HG03060 (cell line): ENCODE data around the gene PCAT7.
"Not testable (repeated sequence)": the region's sequence is repeated elsewhere in the genome, so short reads cannot be mapped to it uniquely, and the experiment has no call there.

Experiments used
- ATAC-seq: cut with Tn5 transposase; IDR thresholded peaks from one replicate; pipeline ENCODE4 v1.9.1; 2021; ENCODE audit warnings: low read depth, moderate number of reproducible peaks; ENCODE audit not compliant: unreplicated experiment

PCAT7 gene

DNA sequence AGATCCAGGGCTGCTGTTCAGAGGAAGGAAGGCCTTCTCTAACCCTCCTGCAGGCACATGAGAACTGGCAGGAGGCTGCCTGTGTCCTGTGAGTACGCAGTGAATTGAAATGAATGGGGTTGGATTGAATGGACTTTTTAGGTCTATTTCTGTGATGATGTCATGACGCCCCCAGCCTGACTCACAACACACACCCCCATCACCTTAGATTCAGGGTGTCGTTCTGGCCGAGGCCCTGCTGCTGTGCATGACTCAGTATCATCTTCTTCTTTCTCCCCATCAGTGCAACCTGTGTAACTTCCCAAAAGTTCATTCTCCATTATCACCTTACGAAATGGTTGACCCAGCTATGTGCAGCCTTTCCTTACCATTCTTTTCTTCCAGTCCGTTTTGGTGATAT, 5.4 kb downstream of the PCAT7 start:
- ATAC-seq: no peak

DNA sequence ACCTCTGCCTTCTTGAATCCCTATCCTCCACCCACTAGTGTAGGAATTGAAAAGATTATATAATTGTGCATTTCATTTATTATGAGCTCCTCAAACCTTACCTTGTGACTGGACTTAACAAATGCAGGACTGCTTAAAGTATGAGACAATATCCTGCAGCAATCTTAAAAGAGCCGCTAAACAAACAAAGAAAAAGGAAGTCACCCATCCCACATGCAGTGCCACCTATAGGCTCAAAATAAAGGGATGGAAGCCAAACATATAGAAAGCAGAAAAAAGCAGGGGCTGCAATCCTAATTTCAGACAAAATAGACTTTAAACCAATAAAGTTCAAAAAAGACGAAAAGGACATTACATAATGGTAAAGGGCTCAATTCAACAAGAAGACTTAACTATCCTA, 8.7 kb downstream of the PCAT7 start:
- no peak for ATAC-seq

DNA sequence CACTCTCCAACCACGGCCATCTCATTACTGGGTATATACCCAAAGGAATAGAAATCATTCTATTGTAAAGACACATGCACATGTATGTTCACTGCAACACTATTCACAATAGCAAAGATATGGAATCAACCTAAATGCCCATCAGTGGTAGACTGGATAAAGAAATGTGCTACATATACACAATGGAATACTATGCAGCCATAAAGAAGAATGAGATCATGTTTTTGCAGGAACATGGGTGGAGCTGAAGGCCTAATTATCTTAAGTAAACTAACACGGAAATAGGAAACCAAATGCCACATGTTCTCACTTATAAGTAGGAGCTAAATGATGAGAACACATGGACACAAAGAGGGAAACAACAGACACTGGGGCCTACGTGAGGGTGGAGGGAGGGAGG, 9.4 kb downstream of the PCAT7 start:
- ATAC-seq: not testable (repeated sequence)

- no peak for ATAC-seq
Measured at GRCh38 chr9:94566550-94566949, 11.7 kb downstream of the PCAT7 start.

DNA sequence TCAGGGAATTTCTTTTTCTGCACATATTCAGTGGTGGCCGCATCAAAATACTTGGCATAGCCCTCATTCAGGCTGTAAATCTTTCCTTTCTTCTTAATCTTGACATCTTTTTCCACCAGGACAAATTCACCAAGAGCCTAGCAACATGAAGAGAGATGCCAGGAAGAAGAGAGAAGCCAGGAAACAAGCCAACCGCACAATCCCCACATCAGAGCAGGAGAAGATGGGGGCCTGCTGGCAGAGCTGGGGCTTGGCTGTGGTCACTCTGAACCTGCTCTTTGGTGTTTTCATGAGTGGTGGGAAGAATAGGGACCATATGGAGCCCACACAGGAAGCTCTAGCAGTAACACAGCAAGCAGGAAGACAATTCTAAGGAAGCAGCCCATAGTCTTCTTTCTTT, 12.4 kb downstream of the PCAT7 start:
- ATAC-seq: no peak

GRCh38 chr9:94568250-94568889, 13.5 kb downstream of the PCAT7 start:
- ATAC-seq: no peak

DNA sequence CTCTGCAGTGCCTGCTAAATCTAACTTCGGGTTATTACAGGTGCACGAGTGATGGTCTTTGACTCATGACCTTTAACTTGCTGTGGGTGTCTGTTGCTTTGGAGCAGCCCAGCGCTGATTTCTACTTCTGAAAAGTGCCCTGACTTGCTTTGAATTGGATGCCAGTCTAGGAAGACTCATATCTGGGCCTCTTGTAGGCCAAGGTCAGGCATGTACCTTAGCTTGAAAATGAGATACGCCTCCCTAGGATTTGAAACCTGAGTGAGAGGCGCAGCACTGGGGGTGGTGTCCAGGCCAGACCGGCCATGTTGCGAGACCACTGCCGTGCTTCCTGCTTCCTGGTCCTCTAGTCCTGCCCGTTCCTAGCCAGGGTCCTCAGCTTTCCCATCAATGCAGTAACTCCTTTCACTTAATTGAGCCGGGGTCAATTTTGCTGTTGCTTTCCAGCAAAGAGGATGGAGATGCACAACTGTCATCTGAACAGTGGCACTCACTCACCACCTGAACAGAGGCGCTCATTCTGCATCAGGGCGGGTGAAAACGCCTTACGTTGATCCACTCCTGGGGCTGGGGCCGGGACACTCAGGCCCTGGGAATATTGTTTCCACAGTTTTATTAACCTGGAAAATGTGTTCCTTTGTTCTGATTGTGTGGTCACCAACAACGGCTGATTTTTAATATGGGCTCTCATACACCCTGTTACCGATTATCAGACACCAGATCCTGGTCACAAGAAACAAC, 14.3 kb downstream of the PCAT7 start:
- no peak for ATAC-seq

DNA sequence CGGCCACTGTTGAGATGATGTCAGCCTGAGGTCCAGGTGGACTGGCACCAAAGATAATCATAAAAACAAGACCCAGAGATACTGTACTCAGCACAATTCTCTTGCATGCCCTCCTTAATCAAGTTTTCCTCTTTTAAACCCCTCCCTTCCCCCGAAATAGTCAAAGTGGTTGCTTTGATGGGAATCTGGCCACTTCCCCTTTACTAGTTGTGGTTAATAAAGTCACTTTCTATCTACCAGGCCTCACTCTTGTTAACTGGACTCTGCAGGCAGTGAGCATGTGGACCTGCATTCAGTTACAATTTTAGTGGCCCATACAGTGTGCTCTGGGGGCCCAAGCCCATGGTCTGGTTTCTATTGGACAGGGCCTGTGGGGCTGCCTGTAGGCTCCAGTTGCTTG, 21.2 kb downstream of the PCAT7 start:
- no peak for ATAC-seq

DNA sequence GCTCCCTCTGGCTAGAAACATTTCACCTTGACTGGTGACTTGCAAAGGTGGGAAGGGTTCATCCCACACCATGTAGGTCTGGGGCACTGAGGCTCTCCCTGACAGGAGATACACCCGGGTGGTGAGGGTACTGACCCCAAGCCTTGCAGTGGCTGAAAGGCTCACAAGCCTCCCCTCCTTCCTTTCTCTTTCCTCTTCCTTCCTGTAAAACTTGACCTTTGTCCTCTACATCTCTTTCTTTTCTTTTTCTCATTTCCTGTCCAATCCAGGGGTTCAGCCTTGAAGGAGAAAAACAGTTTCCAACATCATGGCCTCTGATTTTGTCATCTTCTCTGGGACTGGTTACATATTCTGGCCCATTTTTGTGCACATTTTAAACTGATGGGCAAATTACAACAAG, 22.2 kb downstream of the PCAT7 start:
- no peak for ATAC-seq

GRCh38 chr9:94577571-94577970, 22.7 kb downstream of the PCAT7 start:
- no peak for ATAC-seq

- no peak for ATAC-seq
Measured at GRCh38 chr9:94581728-94582127, 26.8 kb downstream of the PCAT7 start.

DNA sequence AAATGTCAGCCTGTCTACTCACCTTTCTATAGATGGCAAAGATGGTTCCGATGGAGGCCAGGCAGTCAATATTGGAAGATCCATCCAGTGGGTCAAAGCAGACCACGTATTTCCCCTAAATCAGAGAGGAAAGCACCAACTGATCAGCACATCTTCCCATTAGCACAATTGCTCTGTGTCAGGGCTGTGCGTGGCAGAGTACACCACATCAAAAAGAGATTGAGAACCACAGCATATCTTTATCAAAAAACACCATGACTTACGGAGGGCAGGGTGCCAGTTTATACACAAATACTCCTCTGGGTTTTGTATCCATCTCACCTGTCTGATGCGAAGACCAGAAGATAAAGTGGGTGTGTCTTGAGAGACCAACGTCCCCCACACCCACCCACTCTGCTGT, 29.7 kb downstream of the PCAT7 start:
- no peak for ATAC-seq

DNA sequence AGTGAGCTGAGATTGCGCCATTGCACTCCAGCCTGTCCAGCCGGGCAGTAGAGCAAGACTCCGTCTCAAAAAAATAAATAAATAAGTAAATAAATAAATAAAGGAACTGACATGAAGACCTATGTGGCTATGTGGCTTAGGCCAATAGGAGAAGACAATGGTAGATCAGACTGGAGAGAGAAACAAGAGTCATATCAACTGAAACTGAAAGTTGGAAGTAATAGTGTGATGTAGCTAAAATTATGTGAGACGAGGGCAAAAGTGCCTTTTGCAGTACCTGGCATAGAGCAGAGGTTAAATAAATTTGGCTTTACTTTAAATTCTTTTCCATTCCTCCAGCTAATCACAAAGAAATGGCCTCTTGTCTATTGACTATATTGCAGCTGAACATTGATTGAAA, 31.4 kb downstream of the PCAT7 start:
- ATAC-seq: no peak

GRCh38 chr9:94586814-94587213, 31.9 kb downstream of the PCAT7 start:
- ATAC-seq: no peak

GRCh38 chr9:94588681-94589080, 33.8 kb downstream of the PCAT7 start:
- no peak for ATAC-seq

- not testable (repeated sequence) for ATAC-seq
Measured at GRCh38 chr9:94591046-94591545, 36.2 kb downstream of the PCAT7 start.

DNA sequence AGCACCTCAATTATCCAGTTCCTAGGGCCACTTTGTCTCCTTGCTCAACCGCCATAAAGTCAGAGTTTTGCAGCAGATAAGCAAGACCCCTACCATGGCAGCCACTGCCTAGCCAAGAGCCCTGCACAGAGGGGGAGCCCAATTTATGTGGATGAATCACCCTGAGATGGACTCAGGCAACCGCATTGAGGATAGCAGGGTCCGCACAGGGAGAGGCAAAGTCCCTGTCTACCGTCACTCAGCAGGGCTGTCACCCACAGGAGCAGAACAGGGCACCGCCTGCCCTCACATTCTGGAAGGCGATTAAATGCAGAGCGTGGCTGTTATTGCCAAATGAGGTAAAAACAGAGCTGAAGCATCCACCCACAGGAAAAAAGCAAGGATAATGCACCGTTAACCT, 37.0 kb downstream of the PCAT7 start:
- ATAC-seq: no peak

DNA sequence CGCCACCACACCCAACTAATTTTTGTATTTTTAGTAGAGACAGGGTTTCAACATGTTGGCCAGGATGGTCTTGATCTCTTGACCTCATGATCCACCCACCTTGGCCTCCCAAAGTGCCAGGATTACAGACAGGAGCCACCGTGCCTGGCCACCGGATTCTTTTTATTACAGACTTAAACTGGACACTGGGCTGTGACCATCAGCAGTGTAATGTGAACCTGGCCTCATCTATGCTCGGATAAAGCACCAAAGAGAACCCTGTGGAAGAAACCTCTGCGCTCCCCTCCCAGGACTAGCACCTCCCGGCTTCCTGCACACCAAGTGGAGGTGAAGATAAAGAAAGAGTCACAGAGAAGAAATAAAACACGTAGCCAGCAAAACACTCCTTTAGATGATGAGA, 37.8 kb downstream of the PCAT7 start:
- not testable (repeated sequence) for ATAC-seq

- no peak for ATAC-seq
Measured at GRCh38 chr9:94593459-94594345, 38.8 kb downstream of the PCAT7 start, which contains the start of gene FBP2. Gene FBP2, minus strand, starts transcription at chr9:94593824. Its CDS starts 98 bp downstream, at chr9:94593726.

DNA sequence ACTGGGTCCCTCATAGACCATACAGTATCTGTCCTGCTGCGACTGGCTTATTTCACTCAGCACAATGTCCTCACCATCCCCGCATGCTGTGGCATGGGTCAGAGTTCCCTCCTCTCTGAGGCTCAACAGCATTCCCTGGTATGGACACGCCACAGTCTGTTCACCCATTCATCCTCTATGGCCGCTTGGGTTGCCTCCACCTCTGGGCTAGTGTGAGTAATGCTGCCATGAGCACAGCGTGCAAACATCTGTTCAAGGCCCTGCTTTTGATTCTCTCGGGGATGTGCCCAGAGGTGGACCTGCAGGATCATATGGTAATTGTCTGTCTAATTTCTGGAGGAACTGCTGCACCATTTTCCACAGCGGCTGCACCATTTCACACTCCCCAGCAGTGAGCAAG, 44.2 kb downstream of the PCAT7 start:
- no peak for ATAC-seq

- ATAC-seq: no peak
Measured at GRCh38 chr9:94600258-94600657, 45.4 kb downstream of the PCAT7 start.
